Hypothalamus (tissue), 51 donors: Measurements from ENCODE around the gene ITGA2.

Experiments
- DNase-seq, 51 donors: peaks; one replicate each; lab custom pipeline; 2025; lab: John Stamatoyannopoulos, UW

The ITGA2 gene

GRCh38 chr5:53048248-53048647 is 59.1 kb downstream of the ITGA2 start:
- DNase-seq: no peak

- no peak for DNase-seq
These were observed 63.3 kb downstream of the ITGA2 start for GRCh38 chr5:53052499-53052898.

GRCh38 chr5:53053364-53053763 is 64.2 kb downstream of the ITGA2 start:
- DNase-seq: no peak

GRCh38 chr5:53055365-53055764 is 66.2 kb downstream of the ITGA2 start:
- DNase-seq: no peak

GRCh38 chr5:53059281-53059680 is 70.1 kb downstream of the ITGA2 start:
- no peak for DNase-seq

- DNase-seq: no peak
These were observed 74.0 kb downstream of the ITGA2 start for GRCh38 chr5:53063176-53063575.

- DNase-seq: no peak
These were observed 74.6 kb downstream of the ITGA2 start for GRCh38 chr5:53063791-53064190.

- DNase-seq: no peak
These were observed 76.9 kb downstream of the ITGA2 start for GRCh38 chr5:53066088-53066487.

GRCh38 chr5:53067641-53068040 is 78.5 kb downstream of the ITGA2 start:
- no peak for DNase-seq

GRCh38 chr5:53068291-53068836 is 79.2 kb downstream of the ITGA2 start:
- DNase-seq: no peak

- DNase-seq: no peak
These were observed 80.5 kb downstream of the ITGA2 start for GRCh38 chr5:53069626-53070025.

GRCh38 chr5:53071298-53071697 is 82.1 kb downstream of the ITGA2 start:
- DNase-seq: no peak

- no peak for DNase-seq
These were observed 82.6 kb downstream of the ITGA2 start for GRCh38 chr5:53071738-53072137.

GRCh38 chr5:53073348-53073747 is 84.2 kb downstream of the ITGA2 start:
- no peak for DNase-seq

- no peak for DNase-seq
These were observed 86.9 kb downstream of the ITGA2 start for GRCh38 chr5:53076014-53076583.

- DNase-seq: no peak
These were observed 91.1 kb downstream of the ITGA2 start for GRCh38 chr5:53080271-53080670.

- no peak for DNase-seq
These were observed 94.8 kb downstream of the ITGA2 start for GRCh38 chr5:53083927-53084326.

GRCh38 chr5:53084546-53085255 is 95.5 kb downstream of the ITGA2 start:
- DNase-seq: no peak

GRCh38 chr5:53087171-53087570 is 98.0 kb downstream of the ITGA2 start:
- peak in 3 of 51 donors; percentile 4 to 69 (median 6) for DNase-seq

- peak in 35 of 51 donors; percentile 0 to 86 (median 27) for DNase-seq
These were observed 98.5 kb downstream of the ITGA2 start for GRCh38 chr5:53087621-53088121.

- no peak for DNase-seq
These were observed 100.4 kb downstream of the ITGA2 start for GRCh38 chr5:53089481-53089991.

- no peak for DNase-seq
These were observed 101.1 kb downstream of the ITGA2 start for GRCh38 chr5:53090229-53090628.
